Neuronal stem cell (in vitro differentiated cells): ENCODE measurements around the gene EN1.

Experiments
- DNase-seq: peaks from one replicate; pipeline ENCODE4 v3.0.0-alpha.2; 2013; ENCODE audit warnings: low spot score
- H2AFZ ChIP-seq: one replicate; pipeline ENCODE4 v1.6.1; 2013; ENCODE audit warnings: mild to moderate bottlenecking, low read length, inconsistent platforms
- H2AK5ac ChIP-seq: 2 replicates; pipeline ENCODE4 v1.6.1; 2013; ENCODE audit warnings: low read depth, mild to moderate bottlenecking, inconsistent platforms, low read length, moderate library complexity, mixed read lengths
- H2BK120ac ChIP-seq: 2 replicates; pipeline ENCODE4 v1.6.1; 2013; ENCODE audit warnings: low read depth, mild to moderate bottlenecking, inconsistent platforms, low read length, moderate library complexity, mixed read lengths
- H2BK12ac ChIP-seq: one replicate; pipeline ENCODE4 v1.6.1; 2013; ENCODE audit warnings: low read length, inconsistent platforms
- H2BK15ac ChIP-seq: 2 replicates; pipeline ENCODE4 v1.6.1; 2013; ENCODE audit warnings: mild to moderate bottlenecking, low read length, inconsistent platforms, mixed read lengths
- H2BK5ac ChIP-seq: one replicate; pipeline ENCODE4 v1.6.1; 2013; ENCODE audit warnings: inconsistent platforms, mild to moderate bottlenecking, low read length, moderate library complexity
- H3K14ac ChIP-seq: one replicate; pipeline ENCODE4 v1.6.1; 2013; ENCODE audit warnings: low read length, inconsistent platforms
- H3K18ac ChIP-seq: 2 replicates; pipeline ENCODE4 v1.6.1; 2013; ENCODE audit warnings: low read length, inconsistent platforms
- H3K23ac ChIP-seq: 2 replicates; pipeline ENCODE4 v1.6.1; 2013; ENCODE audit warnings: low read depth, mild to moderate bottlenecking, mixed read lengths, low read length, inconsistent platforms; ENCODE audit not compliant: poor library complexity
- H3K27ac ChIP-seq: replicated peaks from 3 replicates; pipeline ENCODE4 v1.5.1; 2013; ENCODE audit warnings: low read length, inconsistent platforms
- H3K27me3 ChIP-seq, 3 experiments: 2 replicates each; pipeline ENCODE4 v1.6.1; 2013; ENCODE audit warnings: low read length in 3 of 3, mild to moderate bottlenecking in 2 of 3, inconsistent platforms in 1 of 3, low read depth in 1 of 3, mixed read lengths in 1 of 3, moderate library complexity in 1 of 3; ENCODE audit not compliant: control insufficient read depth in 3 of 3, insufficient read depth in 3 of 3
- H3K36me3 ChIP-seq, 2 donors: replicated peaks in 1 of 2; 2 replicates each; pipeline ENCODE4 v1.6.1; 2013; ENCODE audit warnings: low read length in 2 of 2; ENCODE audit not compliant: control insufficient read depth in 2 of 2, insufficient read depth in 2 of 2
- H3K4ac ChIP-seq: 2 replicates; pipeline ENCODE4 v1.6.1; 2013; ENCODE audit warnings: inconsistent platforms, mild to moderate bottlenecking, low read length, moderate library complexity
- H3K4me1 ChIP-seq, 2 donors: 1 replicate in 1 of 2; 2 replicates in 1 of 2; pipeline ENCODE4 v1.6.1; 2013; ENCODE audit warnings: low read length in 2 of 2, low read depth in 1 of 2; ENCODE audit not compliant: control insufficient read depth in 2 of 2, insufficient read depth in 1 of 2
- H3K4me2 ChIP-seq: one replicate; pipeline ENCODE4 v1.6.1; 2013; ENCODE audit warnings: mild to moderate bottlenecking, low read length, inconsistent platforms; ENCODE audit not compliant: insufficient read depth, poor library complexity, severe bottlenecking
- H3K4me3 ChIP-seq, 2 donors: 2 replicates each; pipeline ENCODE4 v1.5.1; 2013; ENCODE audit warnings: low read length in 2 of 2, mild to moderate bottlenecking in 2 of 2, inconsistent platforms in 1 of 2, moderate library complexity in 1 of 2
- H3K79me1 ChIP-seq: one replicate; pipeline ENCODE4 v1.6.1; 2013; ENCODE audit warnings: low read depth, mild to moderate bottlenecking, inconsistent platforms, low read length, moderate library complexity
- H3K9ac ChIP-seq: one replicate; pipeline ENCODE4 v1.6.1; 2013; ENCODE audit warnings: mild to moderate bottlenecking, low read depth, low read length, inconsistent platforms; ENCODE audit not compliant: poor library complexity
- H3K9me3 ChIP-seq, 2 donors: replicated peaks in 1 of 2; 2 replicates each; pipeline versions ENCODE3 to v1.6.1; 2013; ENCODE audit warnings: low read length in 2 of 2, mild to moderate bottlenecking in 2 of 2, inconsistent platforms in 1 of 2, low read depth in 1 of 2, mixed read lengths in 1 of 2, moderate library complexity in 1 of 2; ENCODE audit not compliant: control insufficient read depth in 2 of 2, insufficient read depth in 1 of 2
- H4K8ac ChIP-seq: one replicate; pipeline ENCODE4 v1.6.1; 2013; ENCODE audit warnings: low read depth, mild to moderate bottlenecking, inconsistent platforms, low read length, moderate library complexity
- H4K91ac ChIP-seq: one replicate; pipeline ENCODE4 v1.6.1; 2013; ENCODE audit warnings: low read length, low read depth, mild to moderate bottlenecking, inconsistent platforms; ENCODE audit not compliant: poor library complexity
- WGBS, 2 donors: extraction: QIAGEN DNeasy Blood & Tissue Kit; methylation state at CpG; one replicate each; pipeline ENCODE4 v1.1.7; 2013; ENCODE audit warnings: missing lambda C conversion rate in 2 of 2, mixed read lengths in 1 of 2; ENCODE audit not compliant: insufficient read length in 2 of 2, insufficient replicate concordance in 1 of 2; ENCODE audit errors: extremely low coverage in 2 of 2; 5-methylcytosine and 5-hydroxymethylcytosine counted together

The EN1 gene

GRCh38 chr2:118850901-118851415 lies 3.5 kb upstream of the EN1 start:
- Histone ChIP-seq H3K23ac (peak overlapping the region; percentile 60), H3K79me1 (no peaks in the 10 kb centered on the region), H3K18ac (peak overlapping the region; percentile 13), H3K14ac (peak overlapping the region; percentile 17), H2BK5ac (no peak overlapping the region), H3K4me3 (no peak overlapping the region), H3K27me3 (peaks cover 75 to 98% (median 96%) of the 10 kb centered on the region in 3 experiments), H4K91ac (no peak overlapping the region), H2BK120ac (no peak overlapping the region), H3K27ac (no peak overlapping the region), H3K4ac (no peak overlapping the region), H3K9ac (no peak overlapping the region), H3K4me1 (peaks cover 0 to 7% of the 10 kb centered on the region in 2 donors), H2BK12ac (no peak overlapping the region), H3K36me3 (no peaks in the 10 kb centered on the region), H2BK15ac (no peak overlapping the region), H3K9me3 (peaks cover 3 to 4% of the 10 kb centered on the region in 2 donors), H2AFZ (no peak overlapping the region), H3K4me2 (no peak overlapping the region), H2AK5ac (no peak overlapping the region), H4K8ac (no peak overlapping the region)
- WGBS, 2 donors: no CpG with 5 or more reads among the region's 9 CpGs
- DNase-seq: no peak

- peak; percentile 17 for DNase-seq
- no peak overlapping the region for H2BK12ac ChIP-seq
These were observed 2.9 kb upstream of the EN1 start for GRCh38 chr2:118850168-118850900.

GRCh38 chr2:118849226-118850167 lies 2.0 kb upstream of the EN1 start:
- Histone ChIP-seq H3K27ac (no peak overlapping the region), H2BK12ac (no peak overlapping the region), H3K9me3 (peaks cover 4 to 5% of the 10 kb centered on the region in 2 donors), H4K91ac (no peak overlapping the region), H2BK15ac (no peak overlapping the region), H3K36me3 (no peaks in the 10 kb centered on the region), H2AFZ (no peak overlapping the region), H3K79me1 (no peaks in the 10 kb centered on the region), H3K4ac (no peak overlapping the region), H3K14ac (no peak overlapping the region), H3K23ac (no peak overlapping the region), H3K18ac (no peak overlapping the region), H3K4me1 (peaks cover 0 to 4% of the 10 kb centered on the region in 2 donors), H3K9ac (no peak overlapping the region), H2BK120ac (no peak overlapping the region), H2AK5ac (no peak overlapping the region), H3K27me3 (peaks cover 81 to 100% (median 96%) of the 10 kb centered on the region in 3 experiments), H3K4me2 (no peak overlapping the region), H3K4me3 (no peak overlapping the region), H2BK5ac (no peak overlapping the region), H4K8ac (no peak overlapping the region)
- peak; percentile 24 for DNase-seq
- WGBS, 2 donors: no CpG with 5 or more reads among the region's 52 CpGs

More at GRCh38 chr2:118850168-118850900, 2.9 kb upstream of the EN1 start:
- peak overlapping the region; percentile 43 for H2AK5ac ChIP-seq
- H3K79me1 ChIP-seq: no peaks in the 10 kb centered on the region
- H3K18ac ChIP-seq: peak overlapping the region; percentile 62
- H3K4me3 ChIP-seq: no peak overlapping the region
- H3K27me3 ChIP-seq: peaks cover 79 to 100% (median 96%) of the 10 kb centered on the region in 3 experiments
- H2BK5ac ChIP-seq: no peak overlapping the region
- WGBS, 2 donors: no CpG with 5 or more reads among the region's 32 CpGs
- no peak overlapping the region for H2AFZ ChIP-seq
- H4K91ac ChIP-seq: no peak overlapping the region
- H3K9me3 ChIP-seq: peaks cover 3 to 4% of the 10 kb centered on the region in 2 donors
- H3K23ac ChIP-seq: peak overlapping the region; percentile 60
- H3K4me1 ChIP-seq: peaks cover 0 to 7% of the 10 kb centered on the region in 2 donors
- H3K4ac ChIP-seq: no peak overlapping the region
- no peak overlapping the region for H3K4me2 ChIP-seq
- no peak overlapping the region for H2BK120ac ChIP-seq
- no peak overlapping the region for H4K8ac ChIP-seq
- no peaks in the 10 kb centered on the region for H3K36me3 ChIP-seq
- H2BK15ac ChIP-seq: no peak overlapping the region
- H3K14ac ChIP-seq: no peak overlapping the region
- H3K27ac ChIP-seq: no peak overlapping the region
- no peak overlapping the region for H3K9ac ChIP-seq
